ENCODE data around the gene PTPRG.

- TF ChIP-seq, protein P1, sequence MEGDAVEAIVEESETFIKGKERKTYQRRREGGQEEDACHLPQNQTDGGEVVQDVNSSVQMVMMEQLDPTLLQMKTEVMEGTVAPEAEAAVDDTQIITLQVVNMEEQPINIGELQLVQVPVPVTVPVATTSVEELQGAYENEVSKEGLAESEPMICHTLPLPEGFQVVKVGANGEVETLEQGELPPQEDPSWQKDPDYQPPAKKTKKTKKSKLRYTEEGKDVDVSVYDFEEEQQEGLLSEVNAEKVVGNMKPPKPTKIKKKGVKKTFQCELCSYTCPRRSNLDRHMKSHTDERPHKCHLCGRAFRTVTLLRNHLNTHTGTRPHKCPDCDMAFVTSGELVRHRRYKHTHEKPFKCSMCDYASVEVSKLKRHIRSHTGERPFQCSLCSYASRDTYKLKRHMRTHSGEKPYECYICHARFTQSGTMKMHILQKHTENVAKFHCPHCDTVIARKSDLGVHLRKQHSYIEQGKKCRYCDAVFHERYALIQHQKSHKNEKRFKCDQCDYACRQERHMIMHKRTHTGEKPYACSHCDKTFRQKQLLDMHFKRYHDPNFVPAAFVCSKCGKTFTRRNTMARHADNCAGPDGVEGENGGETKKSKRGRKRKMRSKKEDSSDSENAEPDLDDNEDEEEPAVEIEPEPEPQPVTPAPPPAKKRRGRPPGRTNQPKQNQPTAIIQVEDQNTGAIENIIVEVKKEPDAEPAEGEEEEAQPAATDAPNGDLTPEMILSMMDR (IDR thresholded peaks at IDR 0.05; ENCODE audit: low read depth, low read length, missing input control): no peak
- TF ChIP-seq EGR1 (IDR thresholded peaks at IDR 0.05; ENCODE audit: low read depth in 2 of 2): no peak
- TF ChIP-seq REST (IDR thresholded peaks at IDR 0.05): no peak
- TF ChIP-seq JUND (IDR thresholded peaks at IDR 0.05): no peak
- TF ChIP-seq RAD21 (IDR thresholded peaks at IDR 0.05): no peak
- no peak for TF ChIP-seq YY1 (IDR thresholded peaks at IDR 0.05)
- TF ChIP-seq, protein P2, sequence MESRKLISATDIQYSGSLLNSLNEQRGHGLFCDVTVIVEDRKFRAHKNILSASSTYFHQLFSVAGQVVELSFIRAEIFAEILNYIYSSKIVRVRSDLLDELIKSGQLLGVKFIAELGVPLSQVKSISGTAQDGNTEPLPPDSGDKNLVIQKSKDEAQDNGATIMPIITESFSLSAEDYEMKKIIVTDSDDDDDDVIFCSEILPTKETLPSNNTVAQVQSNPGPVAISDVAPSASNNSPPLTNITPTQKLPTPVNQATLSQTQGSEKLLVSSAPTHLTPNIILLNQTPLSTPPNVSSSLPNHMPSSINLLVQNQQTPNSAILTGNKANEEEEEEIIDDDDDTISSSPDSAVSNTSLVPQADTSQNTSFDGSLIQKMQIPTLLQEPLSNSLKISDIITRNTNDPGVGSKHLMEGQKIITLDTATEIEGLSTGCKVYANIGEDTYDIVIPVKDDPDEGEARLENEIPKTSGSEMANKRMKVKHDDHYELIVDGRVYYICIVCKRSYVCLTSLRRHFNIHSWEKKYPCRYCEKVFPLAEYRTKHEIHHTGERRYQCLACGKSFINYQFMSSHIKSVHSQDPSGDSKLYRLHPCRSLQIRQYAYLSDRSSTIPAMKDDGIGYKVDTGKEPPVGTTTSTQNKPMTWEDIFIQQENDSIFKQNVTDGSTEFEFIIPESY (IDR thresholded peaks at IDR 0.05): no peak
- TF ChIP-seq TAF1 (conservative IDR thresholded peaks at IDR 0.05): no peak
Measured at GRCh38 chr3:61961900-61962299, 400.5 kb downstream of the PTPRG start.

Measured in liver (tissue), 3 donors.